GM21528 (cell line): ENCODE data around the gene ZXDC.

Experiments used
- ATAC-seq: cut with Tn5 transposase; IDR thresholded peaks from one replicate; pipeline ENCODE4 v1.9.1; 2021; ENCODE audit warnings: mild to moderate bottlenecking, moderate library complexity; ENCODE audit not compliant: unreplicated experiment, low FRiP score

ZXDC gene

GRCh38 chr3:126439968-126440708 is 35.6 kb downstream of the ZXDC start:
- no peak for ATAC-seq

GRCh38 chr3:126439346-126439967 is 36.2 kb downstream of the ZXDC start:
- no peak for ATAC-seq

- no peak for ATAC-seq
These were observed 36.9 kb downstream of the ZXDC start for GRCh38 chr3:126438746-126439145.

GRCh38 chr3:126438186-126438585 is 37.5 kb downstream of the ZXDC start:
- ATAC-seq, result no peak

- ATAC-seq, result no peak
These were observed 38.6 kb downstream of the ZXDC start for GRCh38 chr3:126436826-126437717.

- no peak for ATAC-seq
These were observed 40.0 kb downstream of the ZXDC start for GRCh38 chr3:126435456-126436315.

- no peak for ATAC-seq
These were observed 40.7 kb downstream of the ZXDC start for GRCh38 chr3:126434931-126435411.

DNA sequence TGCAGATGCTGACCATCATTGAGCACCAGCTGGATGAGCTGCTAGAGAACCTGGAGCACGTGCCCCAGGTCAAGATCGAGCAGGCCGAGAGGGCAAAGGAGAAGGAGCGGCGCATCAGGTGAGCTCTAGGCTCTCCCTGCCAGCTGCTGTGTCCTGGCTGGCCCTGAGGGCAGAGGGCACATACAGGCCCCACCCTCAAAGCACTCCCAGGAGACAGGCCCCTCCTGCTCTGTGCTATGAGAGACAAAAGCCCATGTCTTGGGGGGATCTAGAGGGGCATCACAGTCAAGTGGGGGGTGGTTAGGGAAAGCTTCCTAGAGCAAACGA is 41.5 kb downstream of the ZXDC start:
- no peak for ATAC-seq

- ATAC-seq, result no peak
These were observed 42.0 kb downstream of the ZXDC start for GRCh38 chr3:126433496-126434263.

GRCh38 chr3:126433105-126433430 is 42.6 kb downstream of the ZXDC start:
- no peak for ATAC-seq

DNA sequence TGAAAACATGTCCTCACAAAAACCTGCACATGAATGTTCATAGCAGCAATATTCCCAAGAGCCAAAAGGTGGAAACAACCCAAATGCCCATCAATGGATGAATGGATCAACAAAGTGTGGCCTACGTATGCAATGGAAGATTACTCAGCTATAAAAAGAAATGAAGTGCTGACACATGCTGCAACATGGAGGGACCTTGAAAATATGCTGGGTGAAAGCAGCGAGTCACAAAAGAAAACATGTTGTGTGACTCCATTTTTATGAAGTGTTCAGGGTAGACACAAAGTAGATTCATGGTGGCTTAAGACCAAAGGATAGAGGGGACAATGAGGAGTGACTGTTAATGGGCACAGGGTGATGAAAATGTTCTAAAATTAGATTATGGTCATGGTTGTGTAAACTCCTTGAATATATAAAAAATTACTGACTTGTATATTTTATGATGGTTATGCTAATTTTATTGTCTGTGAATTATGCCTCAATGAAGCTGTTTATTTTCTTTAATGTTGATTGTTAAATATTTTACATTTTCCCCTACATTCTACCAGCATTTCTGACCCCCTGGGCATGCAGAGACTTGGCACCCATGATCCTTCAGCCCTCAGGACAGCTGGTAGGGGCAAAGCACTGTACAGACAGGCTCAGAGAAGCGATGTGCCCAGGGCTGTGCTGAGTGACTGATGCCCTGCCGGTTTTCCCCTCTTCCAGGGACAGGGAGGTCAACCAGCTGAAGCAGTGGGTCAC is 43.2 kb downstream of the ZXDC start:
- ATAC-seq, result no peak

GRCh38 chr3:126431103-126431534 is 44.6 kb downstream of the ZXDC start:
- ATAC-seq, result no peak

DNA sequence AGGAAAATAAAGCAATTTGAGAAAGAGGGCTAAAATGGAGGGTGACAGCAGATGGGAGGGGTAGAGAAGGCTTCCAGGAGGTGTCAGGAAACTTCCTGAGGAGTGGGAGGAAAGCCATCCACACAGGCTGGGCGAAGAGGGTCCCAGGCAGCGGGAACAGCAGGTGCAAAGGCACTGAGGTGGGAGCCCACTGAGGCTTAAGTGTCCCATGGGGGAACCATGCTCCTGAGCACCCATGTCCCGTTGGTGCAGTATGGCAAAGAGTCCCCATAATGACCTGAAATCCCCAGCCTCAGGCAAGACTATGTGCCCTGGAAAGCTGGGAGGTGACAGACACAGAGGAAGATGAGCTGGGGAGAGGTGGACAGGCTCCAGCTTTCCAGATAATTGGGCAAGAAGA is 50.9 kb downstream of the ZXDC start:
- ATAC-seq, result no peak

GRCh38 chr3:126424039-126424717 is 51.5 kb downstream of the ZXDC start:
- ATAC-seq, result no peak

DNA sequence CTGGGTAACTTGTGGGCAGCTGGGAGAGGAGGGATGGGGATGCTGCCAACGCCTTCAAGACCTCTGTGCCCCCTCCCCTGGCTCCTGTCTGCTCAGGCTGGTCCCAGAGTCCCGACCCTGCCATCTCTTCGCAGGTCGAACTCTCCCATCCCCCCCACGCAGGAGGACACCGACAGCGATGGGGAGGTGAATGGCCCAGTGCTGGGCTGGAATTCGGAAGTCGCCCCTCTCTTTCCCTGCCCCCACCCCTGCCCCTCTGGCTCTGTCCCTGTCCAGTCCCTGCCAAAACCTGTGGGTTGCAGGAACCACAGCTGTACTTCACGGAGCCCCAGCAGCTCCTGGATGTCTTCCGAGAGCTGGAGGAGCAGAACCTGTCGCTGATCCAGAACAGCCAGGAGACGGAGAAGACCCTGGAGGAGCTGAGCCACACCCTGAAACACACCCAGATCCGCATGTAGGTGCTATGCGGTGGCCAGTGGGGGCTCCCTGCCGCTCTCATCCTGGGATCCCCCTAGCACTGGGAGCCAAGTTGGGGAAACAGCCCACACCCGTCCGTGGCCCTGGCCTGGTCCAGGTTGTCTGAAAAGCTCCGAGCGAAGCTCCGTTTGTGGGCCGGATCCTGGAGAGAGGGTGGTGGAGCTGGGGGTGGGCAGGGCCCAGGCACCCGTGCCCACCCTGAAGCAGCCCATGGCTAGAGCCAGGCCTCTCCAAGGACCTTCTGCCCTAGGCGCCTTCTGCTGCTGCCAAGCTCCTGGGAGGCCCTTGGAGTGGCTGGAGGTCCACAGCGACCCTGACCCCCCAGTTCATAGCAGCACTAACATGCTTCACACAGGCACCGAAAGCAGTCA is 52.3 kb downstream of the ZXDC start:
- ATAC-seq, result no peak

- ATAC-seq, result no peak
These were observed 53.1 kb downstream of the ZXDC start for GRCh38 chr3:126422571-126423091.

DNA sequence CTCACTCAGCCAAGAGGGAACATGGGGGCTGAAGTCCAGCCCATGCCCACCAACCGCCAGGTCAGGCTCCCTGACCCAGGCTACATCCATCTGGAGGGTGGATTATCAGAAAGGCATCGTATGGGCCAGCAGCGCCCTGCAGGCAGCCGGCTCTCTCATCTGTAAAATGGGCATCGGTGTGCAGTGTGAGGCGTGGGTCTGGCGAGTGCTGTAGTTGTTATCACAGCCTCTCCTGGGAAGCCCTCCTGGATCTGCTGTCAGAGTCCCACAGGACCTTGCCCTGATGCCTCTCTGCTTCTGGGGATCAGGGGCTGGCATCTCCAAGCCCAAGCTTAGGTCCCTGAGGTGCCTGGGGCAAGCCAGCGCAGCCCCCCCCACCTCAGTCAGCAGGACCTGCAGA is 53.6 kb downstream of the ZXDC start:
- no peak for ATAC-seq
